ENCODE measurements around the gene TADA3.

The TADA3 gene

DNA sequence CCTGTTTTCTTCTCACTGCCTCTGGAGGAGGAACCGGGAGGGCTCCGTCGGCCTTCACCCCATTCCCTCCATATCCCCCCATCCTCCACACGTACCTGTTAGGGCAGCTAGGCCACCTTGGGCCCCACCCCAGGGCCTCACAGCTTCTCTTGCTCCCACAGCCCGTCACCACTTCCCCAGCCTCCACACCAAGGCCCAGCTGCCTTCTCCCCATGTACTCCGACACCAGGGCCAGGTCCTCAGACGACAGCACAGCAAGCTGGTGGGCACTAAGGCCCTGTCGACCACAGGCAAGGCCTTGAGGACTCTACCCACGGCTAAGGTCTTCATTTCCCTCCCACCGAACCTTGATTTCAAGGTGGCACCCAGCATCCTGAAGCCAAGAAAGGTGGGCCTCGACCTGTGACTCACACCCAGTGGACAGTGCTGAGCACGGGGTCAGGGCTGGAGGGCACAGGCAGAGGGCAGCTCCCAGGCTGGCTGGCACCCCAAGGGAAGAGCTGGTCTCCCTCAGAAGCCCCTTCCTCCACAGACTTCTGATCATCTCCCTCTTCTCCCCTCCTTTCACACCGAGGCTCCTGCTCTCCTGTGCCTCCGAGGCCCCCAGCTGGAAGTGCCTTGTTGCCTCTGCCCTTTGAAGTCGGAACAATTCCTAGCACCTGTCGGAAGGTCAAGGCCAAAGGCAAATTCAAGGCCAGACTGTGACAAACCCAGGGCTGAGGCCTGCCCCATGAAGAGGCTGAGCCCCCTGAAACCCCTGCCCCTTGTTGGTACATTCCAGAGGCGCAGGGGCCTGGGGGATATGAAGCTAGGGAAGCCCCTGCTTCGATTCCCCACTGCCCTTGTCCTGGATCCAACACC lies 42.5 kb upstream of the TADA3 start:
- Histone ChIP-seq H3K4me3 (ENCODE audit: low read depth, low read length) (no peak overlapping the region), H3K79me2 (no peaks in the 10 kb centered on the region), H3K27ac (no peak overlapping the region), H3K27me3 (ENCODE audit: control insufficient read depth, insufficient read depth, low read length) (no peaks in the 10 kb centered on the region), H2AFZ (no peak overlapping the region), H3K9ac (no peak overlapping the region), H3K36me3 (ENCODE audit: control insufficient read depth, insufficient read depth, low read length) (no peaks in the 10 kb centered on the region), H3K4me2 (ENCODE audit: low read length) (no peak overlapping the region), H3K4me1 (no peaks in the 10 kb centered on the region), H3K9me3 (ENCODE audit: control insufficient read depth, low read length) (no peaks in the 10 kb centered on the region)
- TF ChIP-seq, protein P1, sequence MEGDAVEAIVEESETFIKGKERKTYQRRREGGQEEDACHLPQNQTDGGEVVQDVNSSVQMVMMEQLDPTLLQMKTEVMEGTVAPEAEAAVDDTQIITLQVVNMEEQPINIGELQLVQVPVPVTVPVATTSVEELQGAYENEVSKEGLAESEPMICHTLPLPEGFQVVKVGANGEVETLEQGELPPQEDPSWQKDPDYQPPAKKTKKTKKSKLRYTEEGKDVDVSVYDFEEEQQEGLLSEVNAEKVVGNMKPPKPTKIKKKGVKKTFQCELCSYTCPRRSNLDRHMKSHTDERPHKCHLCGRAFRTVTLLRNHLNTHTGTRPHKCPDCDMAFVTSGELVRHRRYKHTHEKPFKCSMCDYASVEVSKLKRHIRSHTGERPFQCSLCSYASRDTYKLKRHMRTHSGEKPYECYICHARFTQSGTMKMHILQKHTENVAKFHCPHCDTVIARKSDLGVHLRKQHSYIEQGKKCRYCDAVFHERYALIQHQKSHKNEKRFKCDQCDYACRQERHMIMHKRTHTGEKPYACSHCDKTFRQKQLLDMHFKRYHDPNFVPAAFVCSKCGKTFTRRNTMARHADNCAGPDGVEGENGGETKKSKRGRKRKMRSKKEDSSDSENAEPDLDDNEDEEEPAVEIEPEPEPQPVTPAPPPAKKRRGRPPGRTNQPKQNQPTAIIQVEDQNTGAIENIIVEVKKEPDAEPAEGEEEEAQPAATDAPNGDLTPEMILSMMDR (IDR thresholded peaks at IDR 0.05) = no peak

DNA sequence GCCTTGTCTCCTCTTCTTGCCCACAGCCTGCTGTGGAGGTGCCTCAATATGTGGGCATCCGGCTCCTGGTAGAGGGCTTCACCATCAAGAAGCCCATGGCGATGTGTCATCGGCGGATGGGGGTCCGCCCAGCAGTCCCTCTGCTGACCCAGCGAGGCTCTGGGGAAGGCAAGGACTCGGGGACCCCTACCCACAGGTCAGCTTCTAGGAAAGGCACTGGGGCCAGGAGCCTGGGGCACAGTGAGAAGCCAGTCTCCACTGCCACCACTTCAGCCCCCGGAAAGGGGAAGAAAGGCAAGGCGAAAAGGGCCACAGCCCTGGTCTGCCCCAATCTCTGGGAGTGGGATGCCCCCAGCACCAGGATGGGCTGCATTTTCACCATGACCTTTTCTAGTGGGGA lies 40.8 kb upstream of the TADA3 start:
- Histone ChIP-seq H3K27ac (no peak overlapping the region), H2AFZ (no peak overlapping the region), H3K79me2 (no peaks in the 10 kb centered on the region), H3K27me3 (ENCODE audit: control insufficient read depth, insufficient read depth, low read length) (no peaks in the 10 kb centered on the region), H3K4me2 (ENCODE audit: low read length) (no peak overlapping the region), H3K9me3 (ENCODE audit: control insufficient read depth, low read length) (no peaks in the 10 kb centered on the region), H3K36me3 (ENCODE audit: control insufficient read depth, insufficient read depth, low read length) (no peaks in the 10 kb centered on the region), H3K9ac (no peak overlapping the region), H3K4me1 (no peaks in the 10 kb centered on the region), H3K4me3 (ENCODE audit: low read depth, low read length) (no peak overlapping the region)
- TF ChIP-seq, protein P1 (IDR thresholded peaks at IDR 0.05) = no peak

DNA sequence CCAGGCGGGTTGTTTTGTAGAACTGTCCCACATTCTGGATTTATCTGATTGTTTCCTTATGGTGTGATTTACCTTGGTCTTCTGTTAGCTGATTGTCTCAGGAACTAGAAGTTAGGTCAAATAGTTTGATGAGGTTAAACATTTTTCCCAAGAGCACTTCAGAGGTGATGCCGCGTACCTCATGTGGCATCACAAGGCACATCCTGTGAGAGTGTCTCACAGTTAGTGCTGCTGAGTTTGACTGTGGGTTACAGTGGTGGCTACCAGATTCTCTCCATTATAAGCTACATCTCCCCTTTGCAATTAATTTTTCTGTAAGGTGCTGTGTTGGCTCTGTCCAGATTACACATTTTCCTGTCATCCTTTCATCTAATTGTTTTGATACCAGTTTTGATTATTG lies 39.0 kb upstream of the TADA3 start:
- Histone ChIP-seq H3K36me3 (ENCODE audit: control insufficient read depth, insufficient read depth, low read length) (no peaks in the 10 kb centered on the region), H3K4me3 (ENCODE audit: low read depth, low read length) (no peak overlapping the region), H3K79me2 (no peaks in the 10 kb centered on the region), H3K27me3 (ENCODE audit: control insufficient read depth, insufficient read depth, low read length) (no peaks in the 10 kb centered on the region), H2AFZ (no peak overlapping the region), H3K27ac (no peak overlapping the region), H3K4me1 (no peaks in the 10 kb centered on the region), H3K9ac (no peak overlapping the region), H3K9me3 (ENCODE audit: control insufficient read depth, low read length) (no peaks in the 10 kb centered on the region), H3K4me2 (ENCODE audit: low read length) (no peak overlapping the region)
- TF ChIP-seq, protein P1 (IDR thresholded peaks at IDR 0.05) = no peak

DNA sequence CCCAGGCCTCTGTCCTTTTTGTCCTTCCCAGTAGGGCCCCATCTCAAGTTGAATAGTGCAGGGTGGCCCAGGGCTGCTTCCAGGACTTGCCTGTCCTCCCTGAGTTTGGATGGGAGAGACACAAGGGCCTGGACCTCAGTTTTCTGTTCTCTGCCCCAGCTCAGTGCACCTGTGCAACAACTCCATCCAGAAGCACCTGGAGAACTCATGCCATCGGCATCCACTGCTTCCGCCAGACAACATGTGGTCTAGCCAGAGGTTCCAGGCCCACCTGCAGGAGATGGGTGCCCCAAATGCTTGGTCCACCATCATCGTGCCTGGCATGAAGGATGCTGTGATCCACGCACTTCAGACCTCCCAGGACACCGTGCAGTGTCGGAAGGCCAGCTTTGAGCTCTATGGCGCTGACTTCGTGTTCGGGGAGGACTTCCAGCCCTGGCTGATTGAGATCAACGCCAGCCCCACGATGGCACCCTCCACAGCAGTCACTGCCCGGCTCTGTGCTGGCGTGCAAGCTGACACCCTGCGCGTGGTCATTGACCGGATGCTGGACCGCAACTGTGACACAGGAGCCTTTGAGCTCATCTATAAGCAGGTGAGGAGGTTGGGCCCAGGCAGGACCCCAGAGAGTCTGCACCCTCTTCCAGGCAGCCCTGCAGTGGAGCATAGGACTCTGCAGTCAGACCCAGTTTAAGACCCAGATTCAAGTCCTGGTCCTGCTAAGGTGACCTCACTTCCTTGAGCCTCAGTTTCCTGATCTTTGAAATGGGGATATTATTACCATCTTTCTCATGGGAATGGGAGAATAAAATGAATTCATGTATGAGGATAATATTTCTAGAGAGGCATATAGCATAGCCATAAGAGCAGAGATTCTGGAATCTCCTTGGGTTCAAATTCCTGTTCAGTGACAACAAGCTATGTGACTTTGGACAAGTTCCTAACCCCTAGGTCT lies 36.8 kb upstream of the TADA3 start:
- Histone ChIP-seq H3K4me3 (ENCODE audit: low read depth, low read length) (no peak overlapping the region), H3K27me3 (ENCODE audit: control insufficient read depth, insufficient read depth, low read length) (no peaks in the 10 kb centered on the region), H3K4me1 (no peaks in the 10 kb centered on the region), H3K4me2 (ENCODE audit: low read length) (no peak overlapping the region), H3K27ac (no peak overlapping the region), H3K36me3 (ENCODE audit: control insufficient read depth, insufficient read depth, low read length) (no peaks in the 10 kb centered on the region), H2AFZ (no peak overlapping the region), H3K79me2 (no peaks in the 10 kb centered on the region), H3K9ac (no peak overlapping the region), H3K9me3 (ENCODE audit: control insufficient read depth, low read length) (no peaks in the 10 kb centered on the region)
- TF ChIP-seq, protein P1 (IDR thresholded peaks at IDR 0.05) = no peak

All from parathyroid adenoma (tissue), 2 donors.